HepG2 (cell line): Measurements from ENCODE around the gene SLC9A8. TPM values are rescaled to one million over a fixed set of nuclear protein-coding genes. Genes with fewer than 3 reads are reported as not detected.

ENCODE experiments used
- ATAC-seq: fragments of 200-7000 bp; cut with Tn5 transposase; 3 replicates; pipeline ENCODE4 v1.9.1; 2020; ENCODE audit warnings: mild to moderate bottlenecking, moderate library complexity
- BruUV-seq: library from RNA; stranded (reverse); fragments of 400-500 nt; replicated peaks from 2 replicates; lab custom pipeline; 2021; lab: Mats Ljungman, UMichigan
- CTCF ChIA-PET: fragments of 300-600 bp; formaldehyde crosslinking; extraction: SDS; loops from one replicate; lab custom pipeline; 2021; ENCODE audit warnings: low total read pairs, inconsistent platforms, low intra/inter-chr PET ratio; lab: Yijun Ruan, JAX
- POLR2A ChIA-PET: fragments of 350-600 bp; sonication (Branson Sonifier 250); formaldehyde crosslinking; loops from one replicate; lab custom pipeline; 2020; ENCODE audit warnings: antibody characterized with exemption, inconsistent platforms; lab: Yijun Ruan, JAX
- DNase-seq: peaks from one replicate; pipeline ENCODE4 v3.0.0-alpha.2; 2015; ENCODE audit warnings: low spot score
- FAIRE-seq: peaks from 3 replicates; lab custom pipeline; 2011; peaks lifted over from hg19 to GRCh38; lab: Jason Lieb, UNC
- H2AFZ ChIP-seq: one replicate; pipeline ENCODE4 v1.6.1; 2011; ENCODE audit warnings: low read length, inconsistent platforms
- H3K27ac ChIP-seq: fragments of 300-600 bp; 3 replicates; pipeline ENCODE4 v1.8.0; 2011; ENCODE audit warnings: mixed run types, mild to moderate bottlenecking, mixed read lengths, low read length, inconsistent platforms; ENCODE audit not compliant: insufficient read depth; ENCODE audit errors: extremely low read length
- H3K27me3 ChIP-seq, 2 experiments: fragments of 200-600 bp in 1 of 2; 2 replicates in 1 of 2; 3 replicates in 1 of 2; pipeline versions ENCODE4 v1.6.0 to v1.8.0; 2011; ENCODE audit warnings: low read length in 2 of 2, mild to moderate bottlenecking in 2 of 2, moderate library complexity in 2 of 2, inconsistent platforms in 1 of 2; ENCODE audit not compliant: insufficient read depth in 2 of 2, control insufficient read depth in 1 of 2
- H3K36me3 ChIP-seq, 2 experiments: fragments of 200-600 bp in 1 of 2; replicated peaks in 1 of 2; 2 replicates in 1 of 2; 3 replicates in 1 of 2; pipeline versions ENCODE4 v1.5.1 to v1.8.0; 2011; ENCODE audit warnings: low read length in 2 of 2, inconsistent platforms in 1 of 2; ENCODE audit not compliant: insufficient read depth in 2 of 2, control insufficient read depth in 1 of 2
- H3K4me1 ChIP-seq: 2 replicates; pipeline ENCODE4 v1.5.1; 2012; ENCODE audit warnings: low read length, inconsistent platforms; ENCODE audit not compliant: insufficient read depth
- H3K4me2 ChIP-seq: 2 replicates; pipeline ENCODE4 v1.6.0; 2011; ENCODE audit warnings: low read depth, low read length, inconsistent platforms
- H3K4me3 ChIP-seq, 3 experiments: fragments of 200-600 bp in 1 of 3; sonication (generic), shearing (Covaris generic) in 1 of 3; replicated peaks in 1 of 3; 2 replicates each; pipeline ENCODE4 v1.5.1; 2011 to 2016; ENCODE audit warnings: low read length in 3 of 3, inconsistent platforms in 2 of 3, low read depth in 2 of 3, mild to moderate bottlenecking in 2 of 3, control low read depth in 1 of 3, mixed read lengths in 1 of 3; ENCODE audit not compliant: insufficient read depth in 1 of 3
- H3K79me2 ChIP-seq: one replicate; pipeline ENCODE4 v1.6.1; 2011; ENCODE audit warnings: low read length, inconsistent platforms; ENCODE audit not compliant: insufficient read depth
- H3K9ac ChIP-seq: 2 replicates; pipeline ENCODE4 v1.6.0; 2011; ENCODE audit warnings: mild to moderate bottlenecking, low read depth, low read length, inconsistent platforms; ENCODE audit not compliant: insufficient read depth
- H3K9me3 ChIP-seq: 2 replicates; pipeline ENCODE4 v1.5.1; 2012; ENCODE audit warnings: mild to moderate bottlenecking, low read length
- H4K20me1 ChIP-seq: 2 replicates; pipeline ENCODE4 v1.6.0; 2011; ENCODE audit warnings: inconsistent platforms, mild to moderate bottlenecking, low read length, moderate library complexity; ENCODE audit not compliant: insufficient read depth
- ADNP ChIP-seq: sonication (generic); formaldehyde crosslinking; IDR thresholded peaks from 2 replicates; pipeline ENCODE4 v1.4.0; 2020; ENCODE audit warnings: missing genetic modification reagents
- KLF9 ChIP-seq: IDR thresholded peaks from 2 replicates; pipeline ENCODE4 v1.6.1; 2016; ENCODE audit warnings: low read depth
- MTA1 ChIP-seq: sonication (generic); formaldehyde crosslinking; IDR thresholded peaks from 2 replicates; pipeline ENCODE4 v1.4.0; 2020; ENCODE audit warnings: missing genetic modification reagents, mild to moderate bottlenecking, borderline replicate concordance
- PRMT3 ChIP-seq: sonication (generic); formaldehyde crosslinking; IDR thresholded peaks from 2 replicates; pipeline ENCODE4 v1.8.1; 2022; ENCODE audit warnings: low read depth, mild to moderate bottlenecking, moderate library complexity, missing genetic modification reagents, borderline replicate concordance
- RCOR2 ChIP-seq: IDR thresholded peaks from 2 replicates; pipeline ENCODE4 v1.6.1; 2016; ENCODE audit warnings: missing biosample characterization, missing genetic modification reagents
- TBL1XR1 ChIP-seq: fragments of 150-350 bp; IDR thresholded peaks from 2 replicates; pipeline ENCODE4 v1.6.1; 2014; ENCODE audit warnings: borderline replicate concordance, low read length; ENCODE audit not compliant: partially characterized antibody
- ZFP82 ChIP-seq: sonication (generic); formaldehyde crosslinking; IDR thresholded peaks from 2 replicates; pipeline ENCODE4 v1.5.1; 2020; ENCODE audit warnings: mild to moderate bottlenecking, missing genetic modification reagents, borderline replicate concordance
- ZNF121 ChIP-seq: sonication (generic); formaldehyde crosslinking; IDR thresholded peaks from 2 replicates; pipeline ENCODE4 v1.5.0; 2020; ENCODE audit warnings: mild to moderate bottlenecking, missing genetic modification reagents
- ZNF3 ChIP-seq: IDR thresholded peaks from 2 replicates; pipeline ENCODE4 v1.7.0; 2017; ENCODE audit warnings: inconsistent platforms
- ZNF614 ChIP-seq: IDR thresholded peaks from 2 replicates; pipeline ENCODE4 v1.6.1; 2018; ENCODE audit warnings: missing biosample characterization, missing genetic modification reagents, inconsistent platforms, borderline replicate concordance
- whole genome bisulfite sequencing: methylation state at CpG from one replicate; pipeline ENCODE4 v1.1.6; 2017; ENCODE audit warnings: low lambda C conversion rate; 5-methylcytosine and 5-hydroxymethylcytosine counted together
- in situ Hi-C: cut with HindIII; loops from 2 replicates; pipeline ENCODE4 v1.10.0; 2017; ENCODE audit warnings: low pct_unique_long_range_greater_than_20kb; ENCODE audit not compliant: extremely low pct_ligation_motif_present
- intact Hi-C: fragments of 100-400 bp; cut with micrococcal nuclease; formaldehyde crosslinking; loops from one replicate; pipeline ENCODE4 v1.10.0; 2022; ENCODE audit not compliant: unreplicated experiment
- polyA plus RNA-seq, 8 experiments: library from polyadenylated mRNA; depleted of rRNA in 3 of 8; stranded (reverse) in 7 of 8; unstranded in 1 of 8; fragments of >200 nt; fragmentation: Illumina TruSeq in 4 of 8; extraction: Trizol in 4 of 8; gene quantifications; 2 replicates each; pipeline versions ENCODE4 v1.2.1 to v1.2.3, GENCODE V29; 2011 to 2016; ENCODE audit warnings: low read depth in 4 of 8, missing spikeins in 1 of 8, mixed read lengths in 1 of 8; ENCODE audit not compliant: insufficient read depth in 1 of 8
- total RNA-seq, 5 experiments: library from RNA; depleted of rRNA; stranded (reverse); fragments of >200 nt; fragmentation: Illumina TruSeq; extraction: Trizol; gene quantifications; 2 replicates each; pipeline ENCODE4 v1.2.3, GENCODE V29; 2016; ENCODE audit warnings: low read depth in 1 of 5
- TF ChIP-seq, protein P1 (sequence below): sonication (generic); formaldehyde crosslinking; IDR thresholded peaks from 2 replicates; pipeline ENCODE4 v1.9.0; 2021; ENCODE audit warnings: missing genetic modification reagents, borderline replicate concordance
- TF ChIP-seq, protein P2 (sequence below): IDR thresholded peaks from 2 replicates; pipeline ENCODE4 v1.6.1; 2016; ENCODE audit warnings: low read depth, control low read depth
- TF ChIP-seq, protein P3 (sequence below): IDR thresholded peaks from 2 replicates; pipeline ENCODE4 v1.6.1; 2016; ENCODE audit warnings: low read depth, missing genetic modification reagents, missing compliant biosample characterization

Gene SLC9A8
- total and polyA plus RNA-seq, 2 of the 13 experiments (the other 11 are each of a cell fraction or from before 2014, with no cell fraction given), result 4.1 to 7.4 TPM

DNA sequence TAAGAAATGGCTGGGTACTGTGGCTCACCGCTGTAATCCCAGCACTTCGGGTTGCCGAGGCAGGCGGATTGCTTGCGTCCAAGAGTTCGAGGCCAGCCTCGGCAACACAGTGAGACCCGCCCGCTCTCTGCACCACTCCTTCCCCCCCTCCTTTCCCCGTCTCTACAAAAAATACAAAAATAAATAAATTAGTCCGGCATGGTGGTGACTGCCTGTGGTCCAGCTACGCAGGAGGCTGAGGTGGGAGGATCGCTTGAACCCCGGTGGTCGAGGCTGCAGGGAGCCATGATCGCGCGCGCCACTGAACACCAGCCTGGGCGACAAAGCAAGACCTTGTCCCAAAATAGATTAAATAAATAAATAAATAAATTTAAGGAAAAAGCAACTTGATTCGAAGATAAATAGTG lies 123.1 kb downstream of the SLC9A8 start (continued):
- TF ChIP-seq, protein P1, sequence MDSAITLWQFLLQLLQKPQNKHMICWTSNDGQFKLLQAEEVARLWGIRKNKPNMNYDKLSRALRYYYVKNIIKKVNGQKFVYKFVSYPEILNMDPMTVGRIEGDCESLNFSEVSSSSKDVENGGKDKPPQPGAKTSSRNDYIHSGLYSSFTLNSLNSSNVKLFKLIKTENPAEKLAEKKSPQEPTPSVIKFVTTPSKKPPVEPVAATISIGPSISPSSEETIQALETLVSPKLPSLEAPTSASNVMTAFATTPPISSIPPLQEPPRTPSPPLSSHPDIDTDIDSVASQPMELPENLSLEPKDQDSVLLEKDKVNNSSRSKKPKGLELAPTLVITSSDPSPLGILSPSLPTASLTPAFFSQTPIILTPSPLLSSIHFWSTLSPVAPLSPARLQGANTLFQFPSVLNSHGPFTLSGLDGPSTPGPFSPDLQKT (CRISPR knock-in tag), result 0 out of 2 replicates have a peak, but pooled peaks have one; percentile 30
- TF ChIP-seq ZNF121 (CRISPR knock-in tag) (no peak), RCOR2 (CRISPR knock-in tag) (0 out of 2 replicates have a peak, but pooled peaks have one; percentile 37), KLF9 (CRISPR knock-in tag) (no peak)

DNA sequence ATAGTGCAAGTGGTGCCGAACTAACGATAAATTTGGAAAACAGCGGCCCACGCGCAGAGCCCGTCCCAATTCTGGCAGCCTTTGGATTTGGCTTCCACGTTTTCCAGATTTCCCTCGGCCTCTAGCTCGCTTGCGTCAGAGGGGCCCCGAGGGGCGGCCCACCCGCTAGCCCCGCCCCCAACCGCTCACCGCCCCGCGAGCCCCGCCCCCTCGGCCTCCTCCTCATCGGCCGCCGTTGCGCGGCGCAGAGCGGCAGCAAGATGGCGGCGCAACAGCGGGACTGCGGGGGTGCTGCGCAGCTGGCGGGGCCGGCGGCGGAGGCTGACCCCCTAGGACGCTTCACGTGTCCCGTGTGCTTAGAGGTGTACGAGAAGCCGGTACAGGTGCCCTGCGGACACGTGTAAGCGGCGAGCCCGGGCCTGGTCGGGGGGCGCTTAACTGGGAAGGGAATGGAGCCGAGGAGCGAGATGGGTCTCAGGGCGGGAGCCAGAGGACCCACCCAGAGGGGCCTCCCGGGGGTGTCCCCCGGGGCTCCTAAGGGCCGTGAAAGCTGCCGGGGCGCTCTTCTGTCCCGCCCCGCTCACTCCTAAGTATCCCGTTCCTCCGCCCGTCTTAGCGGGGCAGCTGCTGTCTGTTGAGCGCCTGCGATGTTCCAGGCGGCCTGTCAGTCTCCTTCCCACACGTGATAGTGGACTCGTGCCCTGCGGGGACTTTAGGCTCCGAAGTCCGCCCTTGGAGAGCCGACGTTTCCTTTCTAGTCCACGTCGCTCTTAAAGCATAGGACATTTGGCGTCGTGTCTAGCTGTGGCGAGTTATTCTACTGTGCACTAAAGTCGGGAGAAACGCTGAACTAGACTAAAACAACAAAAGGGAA lies 123.8 kb downstream of the SLC9A8 start, which contains the start of gene RNF114:
Gene RNF114 (plus strand): TSS at position 245 of the 874 bp plus-strand sequence. CDS start 16 bp downstream, at position 261.
- in situ Hi-C loops (no loop called here), intact Hi-C loops (no loop called here)
- CTCF ChIA-PET, result no interaction called here
- peaks cover 50% of the 10 kb centered on the region for H3K79me2 ChIP-seq
- ATAC-seq (peak; percentile 77), FAIRE-seq (no peak), DNase-seq (peak; percentile 87)
- H3K4me3 ChIP-seq, result peak within 1 kb of the TSS; percentile 80 to 99 (median 99)
- peaks cover 33% of the 10 kb centered on the region for H4K20me1 ChIP-seq
- WGBS, result under 1% methylated on average over 53 of the region's 79 CpGs
- H2AFZ ChIP-seq, result peak within 1 kb of the TSS; percentile 61
- POLR2A ChIA-PET, result interaction anchor here (0.6 to 6.7 kb wide), 24 partner anchors 8 to 352 kb away, joined by 3 to 105 read pairs (median 4); partner anchors contain the start of genes SLC9A8, SNAI1 and SPATA2
- no peaks in the 10 kb centered on the region for H3K9me3 ChIP-seq
- H3K36me3 ChIP-seq, result peaks cover 9 to 20% of the 10 kb centered on the region in 2 experiments; a peak in 4 of 5 replicates
- no peaks in the 10 kb centered on the region; a peak in 2 of 5 replicates for H3K27me3 ChIP-seq
- peak within 1 kb of the TSS; percentile 97 for H3K9ac ChIP-seq
- peak within 1 kb of the TSS; percentile 78 for H3K27ac ChIP-seq
- H3K4me2 ChIP-seq, result peak within 1 kb of the TSS; percentile 98
- peaks cover 75% of the 10 kb centered on the region for H3K4me1 ChIP-seq
- BruUV-seq, result no TSS peak
- peak; percentile 41 for TF ChIP-seq TBL1XR1
- TF ChIP-seq PRMT3 (CRISPR knock-in tag), result no peak
- TF ChIP-seq ZFP82 (CRISPR knock-in tag), result no peak
- peak; percentile 76; the same call in 1 of the 2 replicates for TF ChIP-seq ZNF614 (CRISPR knock-in tag)
- TF ChIP-seq, protein P2, sequence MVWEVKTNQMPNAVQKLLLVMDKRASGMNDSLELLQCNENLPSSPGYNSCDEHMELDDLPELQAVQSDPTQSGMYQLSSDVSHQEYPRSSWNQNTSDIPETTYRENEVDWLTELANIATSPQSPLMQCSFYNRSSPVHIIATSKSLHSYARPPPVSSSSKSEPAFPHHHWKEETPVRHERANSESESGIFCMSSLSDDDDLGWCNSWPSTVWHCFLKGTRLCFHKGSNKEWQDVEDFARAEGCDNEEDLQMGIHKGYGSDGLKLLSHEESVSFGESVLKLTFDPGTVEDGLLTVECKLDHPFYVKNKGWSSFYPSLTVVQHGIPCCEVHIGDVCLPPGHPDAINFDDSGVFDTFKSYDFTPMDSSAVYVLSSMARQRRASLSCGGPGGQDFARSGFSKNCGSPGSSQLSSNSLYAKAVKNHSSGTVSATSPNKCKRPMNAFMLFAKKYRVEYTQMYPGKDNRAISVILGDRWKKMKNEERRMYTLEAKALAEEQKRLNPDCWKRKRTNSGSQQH (CRISPR knock-in tag), result peak; percentile 82; the same call in 1 of the 2 replicates
- no peak for TF ChIP-seq MTA1 (CRISPR knock-in tag)
- no peak for TF ChIP-seq ZNF3 (CRISPR knock-in tag)
- TF ChIP-seq ADNP (CRISPR knock-in tag), result 0 out of 2 replicates have a peak, but pooled peaks have one; percentile 2
- TF ChIP-seq, protein P3, sequence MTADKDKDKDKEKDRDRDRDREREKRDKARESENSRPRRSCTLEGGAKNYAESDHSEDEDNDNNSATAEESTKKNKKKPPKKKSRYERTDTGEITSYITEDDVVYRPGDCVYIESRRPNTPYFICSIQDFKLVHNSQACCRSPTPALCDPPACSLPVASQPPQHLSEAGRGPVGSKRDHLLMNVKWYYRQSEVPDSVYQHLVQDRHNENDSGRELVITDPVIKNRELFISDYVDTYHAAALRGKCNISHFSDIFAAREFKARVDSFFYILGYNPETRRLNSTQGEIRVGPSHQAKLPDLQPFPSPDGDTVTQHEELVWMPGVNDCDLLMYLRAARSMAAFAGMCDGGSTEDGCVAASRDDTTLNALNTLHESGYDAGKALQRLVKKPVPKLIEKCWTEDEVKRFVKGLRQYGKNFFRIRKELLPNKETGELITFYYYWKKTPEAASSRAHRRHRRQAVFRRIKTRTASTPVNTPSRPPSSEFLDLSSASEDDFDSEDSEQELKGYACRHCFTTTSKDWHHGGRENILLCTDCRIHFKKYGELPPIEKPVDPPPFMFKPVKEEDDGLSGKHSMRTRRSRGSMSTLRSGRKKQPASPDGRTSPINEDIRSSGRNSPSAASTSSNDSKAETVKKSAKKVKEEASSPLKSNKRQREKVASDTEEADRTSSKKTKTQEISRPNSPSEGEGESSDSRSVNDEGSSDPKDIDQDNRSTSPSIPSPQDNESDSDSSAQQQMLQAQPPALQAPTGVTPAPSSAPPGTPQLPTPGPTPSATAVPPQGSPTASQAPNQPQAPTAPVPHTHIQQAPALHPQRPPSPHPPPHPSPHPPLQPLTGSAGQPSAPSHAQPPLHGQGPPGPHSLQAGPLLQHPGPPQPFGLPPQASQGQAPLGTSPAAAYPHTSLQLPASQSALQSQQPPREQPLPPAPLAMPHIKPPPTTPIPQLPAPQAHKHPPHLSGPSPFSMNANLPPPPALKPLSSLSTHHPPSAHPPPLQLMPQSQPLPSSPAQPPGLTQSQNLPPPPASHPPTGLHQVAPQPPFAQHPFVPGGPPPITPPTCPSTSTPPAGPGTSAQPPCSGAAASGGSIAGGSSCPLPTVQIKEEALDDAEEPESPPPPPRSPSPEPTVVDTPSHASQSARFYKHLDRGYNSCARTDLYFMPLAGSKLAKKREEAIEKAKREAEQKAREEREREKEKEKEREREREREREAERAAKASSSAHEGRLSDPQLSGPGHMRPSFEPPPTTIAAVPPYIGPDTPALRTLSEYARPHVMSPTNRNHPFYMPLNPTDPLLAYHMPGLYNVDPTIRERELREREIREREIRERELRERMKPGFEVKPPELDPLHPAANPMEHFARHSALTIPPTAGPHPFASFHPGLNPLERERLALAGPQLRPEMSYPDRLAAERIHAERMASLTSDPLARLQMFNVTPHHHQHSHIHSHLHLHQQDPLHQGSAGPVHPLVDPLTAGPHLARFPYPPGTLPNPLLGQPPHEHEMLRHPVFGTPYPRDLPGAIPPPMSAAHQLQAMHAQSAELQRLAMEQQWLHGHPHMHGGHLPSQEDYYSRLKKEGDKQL (CRISPR knock-in tag), result no peak; the same call in 1 of the 2 replicates
